T47D (cell line): Measurements from ENCODE around the gene PDE1A.

ENCODE experiments used
- DNase-seq, 2 experiments: peaks; one replicate each; pipeline versions ENCODE4 v3.0.0 to v3.0.0-alpha.2; 2011 to 2012; ENCODE audit warnings: low read depth in 1 of 2, low spot score in 1 of 2
- JUND ChIP-seq: IDR thresholded peaks from 2 replicates; pipeline ENCODE4 v1.6.1; 2012; ENCODE audit warnings: low read depth
- in situ Hi-C: cut with HindIII; loops from 2 replicates; pipeline ENCODE4 v1.10.0; 2016; ENCODE audit warnings: low sequenced_read_pairs, low pct_unique_long_range_greater_than_20kb

Gene PDE1A

GRCh38 chr2:182432051-182432450, 5.2 kb upstream of the PDE1A start:
- in situ Hi-C loops: no loop called here
- TF ChIP-seq JUND: no peak
- no peak for DNase-seq

- DNase-seq: no peak
- TF ChIP-seq JUND: no peak
- in situ Hi-C loops: no loop called here
Observed at GRCh38 chr2:182428476-182428875, 1.6 kb upstream of the PDE1A start.

GRCh38 chr2:182426082-182426917, 536 bp downstream of the PDE1A start:
- no peak for TF ChIP-seq JUND
- in situ Hi-C loops: no loop called here
- DNase-seq: no peak

- in situ Hi-C loops: no loop called here
- DNase-seq: no peak
- TF ChIP-seq JUND: no peak
Observed at GRCh38 chr2:182422864-182423263, 4.0 kb downstream of the PDE1A start.

- TF ChIP-seq JUND: no peak
Observed at GRCh38 chr2:182420669-182421068, 6.2 kb downstream of the PDE1A start.

GRCh38 chr2:182416861-182417260, 10.0 kb downstream of the PDE1A start:
- in situ Hi-C loops: no loop called here
- no peak for TF ChIP-seq JUND
- no peak for DNase-seq

More at GRCh38 chr2:182420669-182421068, 6.2 kb downstream of the PDE1A start:
- DNase-seq: no peak
- in situ Hi-C loops: no loop called here

GRCh38 chr2:182416191-182416590, 10.6 kb downstream of the PDE1A start:
- no peak for DNase-seq
- in situ Hi-C loops: no loop called here
- no peak for TF ChIP-seq JUND

- in situ Hi-C loops: no loop called here
- TF ChIP-seq JUND: no peak
- no peak for DNase-seq
Observed at GRCh38 chr2:182415771-182416170, 11.1 kb downstream of the PDE1A start.

GRCh38 chr2:182412858-182413257, 14.0 kb downstream of the PDE1A start:
- in situ Hi-C loops: no loop called here

GRCh38 chr2:182410120-182410519, 16.7 kb downstream of the PDE1A start:
- no peak for TF ChIP-seq JUND
- in situ Hi-C loops: no loop called here
- DNase-seq: no peak

More at GRCh38 chr2:182412858-182413257, 14.0 kb downstream of the PDE1A start:
- no peak for TF ChIP-seq JUND
- no peak for DNase-seq

GRCh38 chr2:182406221-182406620, 20.6 kb downstream of the PDE1A start:
- DNase-seq: no peak
- no peak for TF ChIP-seq JUND
- in situ Hi-C loops: no loop called here

- no peak for DNase-seq
- no peak for TF ChIP-seq JUND
- in situ Hi-C loops: no loop called here
Observed at GRCh38 chr2:182404975-182405561, 21.8 kb downstream of the PDE1A start.

GRCh38 chr2:182404092-182404491, 22.7 kb downstream of the PDE1A start:
- in situ Hi-C loops: no loop called here
- DNase-seq: no peak

GRCh38 chr2:182393270-182393760, 33.5 kb downstream of the PDE1A start:
- in situ Hi-C loops: no loop called here
- DNase-seq: no peak
- TF ChIP-seq JUND: no peak

More at GRCh38 chr2:182404092-182404491, 22.7 kb downstream of the PDE1A start:
- TF ChIP-seq JUND: no peak
